Progenitor cell of endocrine pancreas (in vitro differentiated cells): ENCODE results near the gene PHF10. TPM values are rescaled to one million over a fixed set of nuclear protein-coding genes. Genes with fewer than 3 reads are reported as not detected.

Source experiments
- DNase-seq: peaks from one replicate; pipeline ENCODE4 v3.0.0; 2021; ENCODE audit warnings: low spot score; ENCODE audit not compliant: unreplicated experiment
- H3K27ac Mint-ChIP-seq: 2 replicates; pipeline ENCODE4 v1.8.0; 2021; ENCODE audit warnings: mild to moderate bottlenecking, moderate library complexity, mixed read lengths
- H3K27me3 Mint-ChIP-seq: 2 replicates; pipeline ENCODE4 v1.8.0; 2021; ENCODE audit warnings: mixed read lengths
- H3K36me3 Mint-ChIP-seq: 2 replicates; pipeline ENCODE4 v1.8.0; 2022; ENCODE audit warnings: mixed read lengths; ENCODE audit not compliant: insufficient read depth
- H3K4me1 Mint-ChIP-seq: 2 replicates; pipeline ENCODE4 v1.8.0; 2021; ENCODE audit warnings: low read depth, mixed read lengths
- H3K4me3 Mint-ChIP-seq: 2 replicates; pipeline ENCODE4 v1.8.0; 2021; ENCODE audit warnings: low read depth, mild to moderate bottlenecking, moderate library complexity, mixed read lengths
- H3K9me3 Mint-ChIP-seq: 2 replicates; pipeline ENCODE4 v1.8.0; 2021; ENCODE audit warnings: low read depth, mixed read lengths
- total RNA-seq: library from RNA; stranded (reverse); gene quantifications from 2 replicates; pipeline ENCODE4 v1.2.1, GENCODE V29; 2021
- TF ChIP-seq, protein P1 (sequence below): fragments of 200-600 bp; sonication (generic); IDR thresholded peaks from one replicate; pipeline ENCODE4 v1.5.0; 2021; ENCODE audit warnings: antibody characterized with exemption, mild to moderate bottlenecking; ENCODE audit not compliant: unreplicated experiment

PHF10 gene
- total RNA-seq, 1 donor from 2014 or later = 105 TPM

DNA sequence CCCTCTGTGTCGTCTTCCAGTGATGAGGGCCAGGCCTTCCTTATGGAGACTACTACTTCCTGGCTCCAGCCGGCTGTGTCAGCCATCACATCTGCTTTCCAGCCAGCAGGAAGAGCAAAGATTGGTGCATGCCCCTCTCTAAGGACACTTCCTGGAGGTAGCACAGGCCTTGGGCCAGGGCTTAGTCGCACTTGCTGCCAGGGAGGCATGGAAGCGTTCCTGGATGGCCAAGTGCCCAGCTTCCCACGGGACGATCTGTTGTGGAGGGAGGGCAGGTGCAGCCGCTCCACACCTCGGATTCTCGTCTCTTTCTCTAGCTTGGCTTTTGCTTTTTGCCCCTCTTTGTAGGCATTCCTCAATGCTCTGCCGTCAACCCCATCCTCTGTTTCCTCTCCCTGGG, 39.0 kb upstream of the PHF10 start:
- TF ChIP-seq, protein P1, sequence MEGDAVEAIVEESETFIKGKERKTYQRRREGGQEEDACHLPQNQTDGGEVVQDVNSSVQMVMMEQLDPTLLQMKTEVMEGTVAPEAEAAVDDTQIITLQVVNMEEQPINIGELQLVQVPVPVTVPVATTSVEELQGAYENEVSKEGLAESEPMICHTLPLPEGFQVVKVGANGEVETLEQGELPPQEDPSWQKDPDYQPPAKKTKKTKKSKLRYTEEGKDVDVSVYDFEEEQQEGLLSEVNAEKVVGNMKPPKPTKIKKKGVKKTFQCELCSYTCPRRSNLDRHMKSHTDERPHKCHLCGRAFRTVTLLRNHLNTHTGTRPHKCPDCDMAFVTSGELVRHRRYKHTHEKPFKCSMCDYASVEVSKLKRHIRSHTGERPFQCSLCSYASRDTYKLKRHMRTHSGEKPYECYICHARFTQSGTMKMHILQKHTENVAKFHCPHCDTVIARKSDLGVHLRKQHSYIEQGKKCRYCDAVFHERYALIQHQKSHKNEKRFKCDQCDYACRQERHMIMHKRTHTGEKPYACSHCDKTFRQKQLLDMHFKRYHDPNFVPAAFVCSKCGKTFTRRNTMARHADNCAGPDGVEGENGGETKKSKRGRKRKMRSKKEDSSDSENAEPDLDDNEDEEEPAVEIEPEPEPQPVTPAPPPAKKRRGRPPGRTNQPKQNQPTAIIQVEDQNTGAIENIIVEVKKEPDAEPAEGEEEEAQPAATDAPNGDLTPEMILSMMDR = no peak
- no peak for DNase-seq
- Mint-ChIP-seq H3K27ac (peak overlapping the region; percentile 53), H3K27me3 (no peaks in the 10 kb centered on the region), H3K36me3 (peaks cover 25% of the 10 kb centered on the region), H3K4me1 (peaks cover 17% of the 10 kb centered on the region), H3K4me3 (no peak overlapping the region), H3K9me3 (no peaks in the 10 kb centered on the region)

DNA sequence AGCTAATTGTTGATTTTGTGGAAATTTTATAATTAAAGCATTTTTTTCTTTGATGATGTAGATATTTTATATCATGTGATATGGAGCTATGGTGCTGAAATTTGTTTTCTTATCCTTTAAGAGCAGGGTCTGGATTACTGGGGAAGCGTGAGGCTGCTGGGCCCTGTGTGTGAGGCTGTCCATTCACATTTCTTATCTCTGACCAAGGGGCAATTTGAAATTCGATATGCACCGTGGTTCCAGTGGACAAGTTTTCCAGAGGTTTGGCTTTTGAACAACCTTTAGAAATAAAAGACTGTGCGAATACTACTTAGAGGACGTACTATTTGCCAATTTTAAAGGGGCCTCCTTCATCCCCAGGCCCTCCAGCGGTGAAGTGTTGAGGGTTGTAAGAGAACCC, 30.9 kb upstream of the PHF10 start:
- peak overlapping the region; percentile 84 for H3K27ac Mint-ChIP-seq

DNA sequence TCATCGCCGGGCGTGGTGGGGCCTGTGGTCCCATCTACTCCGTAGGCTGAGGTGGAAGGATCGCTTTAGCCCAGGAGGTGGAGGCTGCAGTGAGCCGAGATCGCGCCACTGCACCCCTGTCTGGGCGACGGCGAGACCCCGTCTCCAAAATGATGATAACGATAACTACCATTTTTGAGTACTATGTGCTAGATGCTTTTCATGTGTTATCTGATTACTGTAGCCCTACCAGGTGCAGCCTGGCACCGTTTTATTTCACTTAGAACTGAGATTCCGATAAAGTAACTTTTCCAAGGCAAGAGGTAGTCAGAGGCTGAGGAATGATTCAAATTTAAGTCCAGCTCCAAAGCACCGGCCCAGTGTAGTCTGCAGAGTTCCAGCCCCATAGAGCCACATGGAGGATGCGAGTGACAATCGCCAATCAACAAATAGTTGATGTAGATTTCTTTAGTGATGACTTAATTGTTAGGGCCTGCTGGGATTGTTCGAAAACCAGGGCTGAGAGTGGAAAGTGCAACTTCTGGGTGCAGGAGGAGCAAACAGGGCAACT, 27.8 kb upstream of the PHF10 start:
- Mint-ChIP-seq H3K4me3 (peak overlapping the region; percentile 85), H3K4me1 (peaks cover 32% of the 10 kb centered on the region), H3K36me3 (peaks cover 3% of the 10 kb centered on the region), H3K27me3 (no peaks in the 10 kb centered on the region), H3K9me3 (no peaks in the 10 kb centered on the region), H3K27ac (peak overlapping the region; percentile 98)
- DNase-seq = no peak
- TF ChIP-seq, protein P1 = no peak

More for the DNA sequence above, 30.9 kb upstream of the PHF10 start:
- peaks cover 28% of the 10 kb centered on the region for H3K4me1 Mint-ChIP-seq
- peaks cover 12% of the 10 kb centered on the region for H3K36me3 Mint-ChIP-seq
- no peak for DNase-seq
- H3K9me3 Mint-ChIP-seq = no peaks in the 10 kb centered on the region
- H3K4me3 Mint-ChIP-seq = no peak overlapping the region
- TF ChIP-seq, protein P1 = no peak
- H3K27me3 Mint-ChIP-seq = no peaks in the 10 kb centered on the region

DNA sequence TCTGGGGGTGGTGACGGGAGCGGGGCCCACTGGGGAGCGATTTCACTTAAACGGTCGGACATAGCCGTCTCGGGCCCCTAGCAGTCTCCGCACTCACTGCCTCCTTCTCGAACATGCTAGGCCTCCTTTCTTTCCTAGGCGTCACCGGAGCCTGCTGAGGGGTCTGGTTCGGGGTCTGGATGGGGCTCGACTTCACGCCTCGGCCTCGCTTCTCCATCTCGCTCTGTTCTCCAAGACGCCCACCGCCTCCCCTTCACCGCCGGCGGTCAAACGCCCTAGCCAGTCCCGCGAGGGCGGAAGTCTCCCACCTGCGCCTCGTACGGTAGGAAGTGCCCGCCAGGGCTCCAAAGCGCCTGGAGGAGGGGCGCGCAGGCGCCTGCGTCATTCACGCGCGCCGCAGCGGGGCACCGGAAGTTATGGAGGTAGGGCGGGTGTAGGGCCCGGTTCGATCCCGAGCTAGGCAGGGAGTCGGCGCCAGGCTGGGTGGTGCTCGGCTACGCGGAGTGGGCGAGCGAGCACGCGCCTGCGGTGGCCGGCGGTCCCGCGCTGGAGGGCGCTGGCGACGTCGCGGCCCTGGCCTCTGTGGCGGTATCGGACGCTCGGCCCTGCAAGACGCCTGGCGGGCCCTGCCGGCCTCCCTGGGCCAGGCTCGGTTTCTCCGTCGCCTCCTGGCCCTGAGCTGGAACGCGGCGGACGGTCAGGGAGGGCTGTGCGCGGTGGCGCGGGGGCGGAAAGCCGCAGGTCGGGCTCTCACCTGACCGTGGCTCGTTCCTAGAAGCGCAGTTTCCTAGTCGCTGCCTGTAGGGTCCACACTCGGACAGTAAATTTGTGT, 27.2 kb upstream of the PHF10 start, which contains the start of the genes DYNLT2 and ERMARD:
Gene DYNLT2 (minus strand): TSS at position 331 of the 832 bp plus-strand sequence. CDS start 114 bp downstream, at position 217.
Gene ERMARD (plus strand): TSS at position 381 of the 832 bp plus-strand sequence. CDS start 36 bp downstream, at position 417.
- Mint-ChIP-seq H3K9me3 (peaks cover 1% of the 10 kb centered on the region), H3K27ac (peak within 1 kb of the TSS; percentile 100), H3K27me3 (no peaks in the 10 kb centered on the region), H3K36me3 (peaks cover under 1% of the 10 kb centered on the region), H3K4me3 (peak within 1 kb of the TSS; percentile 98), H3K4me1 (peaks cover 32% of the 10 kb centered on the region)
- TF ChIP-seq, protein P1 = peak; percentile 31
- peak; percentile 92 for DNase-seq

DNA sequence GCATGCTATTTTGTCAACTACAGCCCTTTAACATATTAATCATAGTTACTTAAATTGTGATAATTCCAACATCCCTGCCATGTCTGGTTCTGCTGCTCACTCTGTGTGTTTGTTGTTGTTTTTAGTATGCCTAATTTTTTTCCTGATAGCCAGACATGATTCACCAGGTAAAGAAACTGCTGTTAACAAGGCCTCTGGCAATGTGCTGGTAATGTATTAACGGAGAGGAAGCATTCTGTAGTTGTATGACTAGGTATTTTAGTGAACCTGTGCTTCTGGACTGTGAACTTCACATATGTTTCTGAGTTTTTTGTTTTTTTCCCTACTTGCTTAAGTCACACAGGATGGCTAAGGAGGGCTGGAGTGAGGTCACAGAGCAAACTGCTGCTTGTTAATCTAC, 22.3 kb upstream of the PHF10 start:
- TF ChIP-seq, protein P1 = no peak
- peaks cover 5% of the 10 kb centered on the region for H3K9me3 Mint-ChIP-seq
- peaks cover 10% of the 10 kb centered on the region for H3K4me1 Mint-ChIP-seq
- H3K36me3 Mint-ChIP-seq = no peaks in the 10 kb centered on the region
- H3K27me3 Mint-ChIP-seq = no peaks in the 10 kb centered on the region
- DNase-seq = no peak
- H3K27ac Mint-ChIP-seq = no peak overlapping the region
- no peak overlapping the region for H3K4me3 Mint-ChIP-seq
